GM20431 (cell line): Measurements from ENCODE around the gene CCNL2.
"Not testable (repeated sequence)": the region's sequence is repeated elsewhere in the genome, so short reads cannot be mapped to it uniquely, and the experiment has no call there.

Experiments used
- in situ Hi-C: fragments of 300-500 bp; cut with MseI, MboI; formaldehyde crosslinking; loops from one replicate; pipeline ENCODE4 v1.15.0; 2020; ENCODE audit warnings: low sequenced_read_pairs; ENCODE audit not compliant: unreplicated experiment

Gene CCNL2

DNA sequence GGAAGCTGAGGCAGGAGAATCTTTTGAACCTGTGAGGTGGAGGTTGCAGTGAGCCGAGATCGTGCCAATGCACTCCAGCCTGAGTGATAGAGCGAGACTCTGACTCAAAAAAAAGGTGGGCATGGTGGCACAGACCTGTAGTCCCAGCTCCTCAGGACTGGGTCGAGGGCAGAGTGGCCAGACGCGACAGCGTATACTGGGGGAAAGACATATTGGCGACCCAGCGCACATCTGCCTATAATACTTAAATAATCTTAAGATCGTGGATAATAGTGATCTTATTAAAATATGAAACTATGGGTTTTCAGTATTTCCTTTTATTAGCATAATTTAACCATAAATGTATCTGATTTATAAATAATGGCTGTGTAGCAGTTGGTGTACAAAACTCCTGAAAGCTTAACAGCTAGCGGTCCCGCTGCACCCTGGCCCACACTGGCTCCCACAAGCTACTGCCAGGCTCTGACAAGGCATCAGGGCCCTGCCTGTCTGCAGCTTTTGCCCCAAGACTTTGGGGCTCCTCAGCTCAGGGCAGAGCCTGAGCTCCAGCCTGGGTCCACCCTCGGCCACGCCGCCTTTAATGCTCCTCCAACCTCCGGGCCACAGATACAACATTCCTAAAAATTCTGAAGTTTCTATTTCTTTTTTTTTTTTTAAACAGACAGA lies 21.5 kb downstream of the CCNL2 start:
- in situ Hi-C loops, result no loop called here

GRCh38 chr1:1376551-1377226 lies 22.4 kb downstream of the CCNL2 start:
- in situ Hi-C loops, result no loop called here

DNA sequence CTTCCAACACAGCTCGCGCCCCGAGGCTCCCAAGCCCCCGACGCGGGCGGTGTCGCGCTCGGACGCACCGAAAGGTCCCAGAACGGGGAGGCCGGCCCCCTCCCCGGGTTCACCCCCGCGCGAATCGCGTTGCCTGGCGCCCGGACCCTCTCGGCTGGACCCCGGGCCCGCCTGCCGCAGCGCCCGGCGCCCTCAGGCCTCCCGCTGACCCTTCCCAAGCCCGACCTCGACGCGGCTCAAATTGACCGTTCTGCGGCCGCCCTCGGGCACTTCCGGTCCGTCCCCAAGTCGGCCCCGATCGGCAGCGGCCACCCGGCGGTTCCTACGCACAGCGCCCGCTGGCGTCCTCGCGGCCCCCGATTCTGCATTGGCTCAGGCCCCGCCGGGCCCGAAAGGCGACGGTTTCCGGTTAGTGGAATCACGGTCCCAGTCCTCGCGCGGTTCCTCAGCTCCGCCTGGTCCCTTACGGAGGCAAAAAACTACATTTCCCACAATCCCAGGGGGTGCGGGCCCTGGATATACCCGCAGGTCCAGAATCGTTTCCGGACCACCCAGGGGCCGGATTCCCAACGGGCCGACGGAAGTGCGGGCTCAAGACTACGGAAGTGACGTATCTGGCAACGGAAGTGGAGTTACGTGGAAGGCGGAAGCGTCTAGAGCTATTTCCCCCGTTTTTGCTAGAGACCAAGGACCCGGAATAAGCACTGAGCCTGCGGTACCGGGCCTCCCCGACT lies 24.0 kb downstream of the CCNL2 start, which contains the start of gene AURKAIP1:
Gene AURKAIP1 (minus strand): TSS at position 279 of the 734 bp plus-strand sequence. CDS start 451 bp downstream, outside the sequence.
- in situ Hi-C loops, result no loop called here

- in situ Hi-C loops, result no loop called here
Measured at GRCh38 chr1:1374589-1374928, 24.6 kb downstream of the CCNL2 start.

DNA sequence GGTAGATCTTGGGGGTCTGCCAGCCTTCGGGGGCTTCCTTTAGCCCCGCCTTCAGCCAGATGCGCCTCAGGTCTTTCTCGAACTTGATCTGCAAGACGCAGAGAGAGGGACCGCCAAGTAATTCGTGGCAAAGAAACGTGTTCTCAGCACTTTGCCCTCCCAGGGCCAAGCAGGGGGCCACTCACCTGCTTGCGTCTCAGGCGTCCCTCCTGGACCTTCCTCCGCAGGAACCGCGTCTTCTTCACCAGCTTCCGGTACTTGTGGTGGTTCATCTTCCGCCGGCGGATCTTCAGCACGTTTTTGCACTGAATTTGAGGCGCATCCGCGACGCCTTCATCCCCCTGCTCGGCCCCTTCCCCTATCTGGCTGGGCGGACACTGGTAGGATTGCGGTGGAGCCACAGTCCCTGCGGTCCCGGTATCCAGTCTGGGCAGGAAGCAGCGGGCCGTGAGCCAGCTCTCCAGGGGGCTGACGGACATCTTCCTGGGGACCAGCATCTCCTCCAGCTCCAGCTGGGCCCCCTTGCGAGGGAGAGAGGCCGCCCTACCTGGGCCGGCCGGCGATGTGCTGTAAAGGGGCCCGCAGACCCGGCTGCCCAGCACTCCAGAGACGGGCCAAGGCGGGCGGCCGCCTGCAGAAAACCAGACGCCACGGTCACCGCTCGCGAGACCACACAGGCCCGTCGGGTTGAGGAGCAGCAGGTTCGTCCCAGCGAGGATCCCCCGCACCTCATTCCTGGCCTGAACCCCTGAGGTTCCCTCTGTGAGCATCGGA lies 25.1 kb downstream of the CCNL2 start:
- in situ Hi-C loops, result no loop called here

DNA sequence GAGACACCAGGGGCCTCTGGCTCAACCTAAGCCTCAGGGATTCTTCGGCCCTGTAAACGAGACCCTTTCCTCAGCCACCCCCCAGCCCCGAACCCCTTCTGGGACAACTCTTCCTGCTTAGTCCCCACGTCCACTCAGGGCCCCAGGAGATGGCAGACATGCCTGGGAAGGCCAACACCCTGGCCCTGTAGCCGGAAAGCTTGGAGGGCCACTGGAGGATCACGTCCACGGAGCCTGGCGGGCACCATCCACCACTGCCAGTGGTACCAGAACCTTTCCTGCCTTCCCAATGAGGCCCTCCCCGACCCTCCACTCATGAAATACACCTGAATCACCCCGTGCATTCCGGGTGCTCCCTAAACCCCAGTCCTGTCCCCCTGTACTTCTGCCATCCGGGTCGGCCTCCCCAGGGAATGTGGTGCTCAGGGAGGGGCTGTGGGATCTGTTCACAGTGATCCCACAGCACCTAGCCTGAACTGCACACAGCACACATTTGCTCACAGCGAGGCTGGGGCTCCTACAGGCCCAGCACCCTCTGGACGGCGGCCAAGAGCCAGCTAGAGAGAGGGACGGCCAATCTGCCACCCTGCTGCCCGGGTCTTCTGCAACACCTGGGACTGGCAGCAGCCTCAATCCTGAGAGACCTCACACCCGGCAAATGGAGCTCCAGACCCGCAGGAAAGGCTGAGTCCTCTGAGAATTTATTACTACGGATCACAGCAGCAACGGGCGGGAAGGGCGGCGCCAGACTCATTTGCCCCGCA lies 25.9 kb downstream of the CCNL2 start:
- in situ Hi-C loops, result no loop called here

DNA sequence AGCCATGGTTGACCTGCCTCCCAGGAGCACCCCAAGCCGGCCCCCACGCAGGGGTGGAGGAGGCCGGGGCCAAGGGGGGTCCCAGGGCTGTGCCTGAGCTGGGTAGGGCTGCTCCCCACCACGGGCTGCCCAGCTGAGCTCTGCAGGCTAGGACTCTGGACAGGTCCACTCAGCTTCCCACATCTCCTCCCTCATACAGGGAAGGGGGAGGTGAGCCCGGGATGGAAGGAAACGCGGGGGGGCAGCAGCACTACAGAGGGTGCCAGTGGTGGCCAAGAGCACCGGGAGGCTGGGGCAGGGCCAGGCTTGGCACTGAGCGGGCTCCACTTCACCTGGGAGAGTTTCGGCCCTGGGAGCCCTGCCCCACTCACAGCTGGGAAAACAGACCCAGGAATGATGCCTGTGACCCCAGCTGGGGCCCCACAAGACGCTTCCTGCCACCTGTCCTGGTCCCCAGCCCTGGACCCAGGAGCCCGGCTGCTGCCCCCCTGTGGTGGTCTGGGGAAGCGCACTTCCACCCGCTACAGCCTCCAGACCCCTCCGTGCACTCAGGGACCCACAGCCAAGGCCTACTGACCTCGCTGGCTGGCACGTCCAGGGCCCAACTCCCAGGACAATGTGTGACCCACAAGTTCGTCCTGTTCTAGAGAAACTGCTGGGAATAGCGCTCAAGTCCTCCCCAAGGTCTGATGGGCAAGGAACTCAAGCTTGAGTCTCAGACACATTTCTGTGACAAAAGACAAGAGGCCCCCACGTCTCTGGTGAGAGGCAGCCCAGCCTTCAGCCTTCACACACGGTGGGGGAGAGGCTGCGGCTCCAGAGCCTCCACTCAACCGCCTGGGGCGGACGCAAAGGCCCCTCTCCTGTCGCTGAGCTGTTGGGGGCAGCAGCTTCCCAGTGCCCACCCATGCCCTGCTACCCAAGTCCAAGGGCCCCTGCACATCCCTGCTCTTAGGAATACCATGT lies 27.1 kb downstream of the CCNL2 start:
- in situ Hi-C loops, result no loop called here

DNA sequence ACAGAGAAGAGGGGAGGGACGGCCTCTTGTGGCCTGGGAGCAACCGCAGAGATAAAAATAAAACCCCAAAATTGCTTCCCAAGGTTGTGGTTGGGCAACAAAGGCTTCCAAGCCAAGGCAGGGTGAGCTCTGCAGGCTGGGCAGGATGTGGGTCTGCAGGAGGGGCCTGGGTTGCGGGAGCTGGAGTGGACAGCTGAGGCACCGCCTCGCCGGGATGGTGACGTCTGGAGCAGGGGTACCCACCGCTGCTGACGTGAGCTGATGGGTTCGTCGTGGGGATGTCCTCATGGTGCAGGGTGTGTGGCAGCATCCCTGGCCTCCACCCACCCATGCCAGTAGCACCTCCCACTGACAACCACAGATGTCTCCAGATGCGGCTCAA lies 27.8 kb downstream of the CCNL2 start:
- in situ Hi-C loops, result no loop called here

DNA sequence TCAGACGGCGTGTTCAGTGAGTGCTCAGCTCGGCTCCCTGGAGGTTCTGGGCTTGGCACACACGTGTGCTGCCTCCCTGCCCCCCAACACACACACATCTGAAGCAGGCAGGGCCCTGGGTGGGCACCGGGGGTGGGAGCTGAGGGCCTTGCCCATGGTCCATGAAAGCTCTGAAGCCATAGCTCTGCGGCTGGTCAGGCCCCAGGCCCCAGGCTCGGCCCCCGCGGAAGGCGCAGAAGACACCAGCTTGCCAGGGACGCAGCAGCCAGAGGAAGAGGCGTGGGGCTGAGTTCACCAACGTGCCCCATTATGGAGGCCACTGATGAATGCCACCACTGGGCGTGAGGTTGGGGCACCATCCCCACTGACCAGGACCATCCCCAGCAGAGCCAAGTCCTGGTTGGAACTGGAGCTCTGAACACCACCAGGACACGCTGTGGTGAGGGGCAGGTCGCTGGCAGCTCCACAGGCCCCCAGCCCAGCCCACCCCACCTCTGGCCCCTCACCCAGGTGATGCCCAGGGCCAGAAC lies 28.3 kb downstream of the CCNL2 start:
- in situ Hi-C loops, result no loop called here

DNA sequence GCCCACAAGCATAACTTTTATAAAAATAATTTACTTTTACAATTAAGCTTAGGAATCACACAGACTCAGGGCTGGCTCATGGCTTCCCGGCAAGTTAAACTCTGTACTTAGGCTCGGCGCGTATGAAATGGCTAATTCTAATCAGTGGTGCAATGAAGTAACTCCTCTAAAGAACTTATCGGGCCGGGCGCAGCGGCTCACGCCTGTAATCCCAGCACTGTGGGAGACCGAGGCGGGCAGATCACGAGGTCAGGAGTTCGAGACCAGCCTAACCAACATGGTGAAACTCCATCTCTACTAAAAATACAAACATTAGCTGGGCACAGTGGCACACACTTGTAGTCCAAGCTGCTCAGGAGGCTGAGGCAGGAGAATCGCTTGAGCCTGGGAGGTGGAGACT lies 29.0 kb downstream of the CCNL2 start:
- in situ Hi-C loops, result not testable (repeated sequence)

- in situ Hi-C loops, result no loop called here
Measured at GRCh38 chr1:1367315-1367714, 31.8 kb downstream of the CCNL2 start.

- in situ Hi-C loops, result no loop called here
Measured at GRCh38 chr1:1366699-1367066, 32.5 kb downstream of the CCNL2 start.

DNA sequence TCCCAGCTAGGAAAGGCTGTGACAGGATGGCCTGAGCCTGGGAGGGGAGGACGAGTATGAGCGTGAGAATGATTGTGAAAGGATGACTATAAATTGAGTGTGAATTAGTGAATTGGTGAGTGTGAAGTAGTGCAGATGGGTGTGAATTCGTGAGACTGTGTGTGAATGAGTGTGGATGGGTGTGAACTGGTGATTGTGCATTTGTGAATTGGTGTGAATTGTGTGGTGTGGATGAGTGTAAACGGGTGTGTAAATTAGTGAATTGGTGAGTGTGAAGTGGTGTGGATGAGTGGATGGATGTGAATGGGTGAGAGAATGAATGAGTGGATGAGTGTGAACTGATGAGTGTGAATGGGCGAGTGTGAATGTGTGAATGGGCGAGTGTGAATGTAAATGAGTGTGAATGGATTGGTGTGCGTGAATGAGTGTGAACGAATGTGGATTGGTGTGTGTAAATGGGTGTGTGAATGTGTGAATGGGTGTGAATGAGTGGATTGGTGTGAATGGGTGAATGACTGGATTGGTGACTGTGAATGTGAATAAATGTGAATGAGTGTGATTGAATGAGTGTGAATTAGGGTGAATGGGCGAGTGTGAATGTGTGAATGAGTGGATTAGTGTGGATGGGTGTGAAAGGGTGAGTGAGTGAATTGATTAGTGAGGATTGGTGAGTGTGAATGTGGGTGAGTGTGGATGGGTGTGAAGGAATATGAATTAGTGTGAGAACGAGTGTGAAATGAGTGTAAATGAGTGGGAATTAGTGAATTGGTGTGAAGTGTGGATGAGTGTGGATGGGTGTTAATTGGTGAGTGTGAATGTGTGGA lies 33.0 kb downstream of the CCNL2 start:
- in situ Hi-C loops, result no loop called here

DNA sequence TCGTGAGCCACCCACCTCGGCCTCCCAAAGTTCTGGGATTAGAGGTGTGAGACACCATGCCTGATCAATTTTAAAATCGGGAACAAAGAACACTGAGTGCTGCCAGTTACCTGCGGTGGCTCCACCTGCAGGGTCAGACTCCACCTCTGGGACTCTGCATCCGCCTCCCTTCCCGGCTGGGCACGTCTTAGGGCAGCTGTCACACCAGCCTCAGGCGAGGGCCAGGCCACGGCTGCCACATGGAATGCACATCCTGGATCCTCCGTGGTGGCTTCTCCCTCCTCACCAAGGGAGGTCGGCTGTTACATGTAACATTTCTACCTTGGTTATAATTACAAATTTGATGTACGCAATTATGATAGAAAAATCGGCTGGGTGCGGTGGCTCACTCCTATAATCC lies 34.9 kb downstream of the CCNL2 start:
- in situ Hi-C loops, result no loop called here

DNA sequence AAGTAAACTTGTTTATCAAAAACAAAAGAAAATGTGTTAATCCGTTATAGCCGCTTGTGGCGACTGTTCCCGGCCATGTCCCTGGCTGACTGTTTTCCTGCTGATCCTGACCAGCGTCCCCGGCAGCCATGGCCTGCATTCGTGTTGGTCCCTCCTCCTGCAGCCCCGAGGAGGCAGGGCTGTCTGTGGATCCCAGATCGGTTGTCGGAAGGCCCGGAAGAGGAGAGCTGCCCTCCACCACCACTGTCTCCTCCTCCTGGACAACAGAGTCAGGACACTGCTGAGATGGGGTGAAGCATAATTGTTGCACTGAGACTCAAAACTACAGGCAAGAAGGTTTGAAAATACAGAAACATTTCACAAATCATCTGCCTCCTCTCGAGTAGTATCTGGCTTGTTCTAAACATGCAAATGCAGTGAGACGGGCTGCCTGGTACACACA lies 37.1 kb downstream of the CCNL2 start:
- in situ Hi-C loops, result no loop called here

DNA sequence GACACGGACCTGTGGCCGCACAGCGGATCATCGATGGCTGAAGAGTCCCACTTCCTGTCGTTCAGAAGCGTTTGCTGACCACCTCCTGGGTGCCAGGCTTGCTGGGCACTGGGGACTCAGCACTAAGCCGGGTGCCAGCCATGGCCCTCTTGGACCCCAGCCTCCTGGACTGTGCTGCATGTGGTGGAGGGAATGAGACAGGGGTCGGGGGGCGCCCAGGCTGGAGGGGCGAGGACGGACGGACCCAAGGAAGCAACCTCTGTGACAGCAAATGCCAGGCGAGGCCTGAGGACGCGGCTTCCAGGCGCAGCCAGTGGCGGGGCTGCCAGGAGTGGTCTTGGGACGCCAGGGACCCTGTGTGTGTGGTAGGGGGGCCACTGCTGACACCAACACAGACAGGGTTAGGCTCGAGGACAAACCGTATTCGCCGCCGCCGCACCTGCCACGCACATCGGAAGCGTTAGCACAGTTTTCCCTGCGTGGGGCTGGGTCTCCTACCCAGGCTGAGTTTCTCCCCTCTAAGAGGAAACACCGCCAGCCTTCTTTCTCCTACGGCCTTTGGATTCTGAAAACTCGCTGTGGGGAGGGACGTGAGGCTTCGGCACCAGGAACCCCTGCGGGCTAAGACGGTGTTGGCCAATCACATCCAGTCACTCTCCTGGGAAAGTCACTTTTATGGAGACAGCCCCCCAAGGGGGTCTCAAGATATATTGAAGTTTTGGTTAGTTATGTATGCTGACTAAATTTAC lies 37.7 kb downstream of the CCNL2 start:
- in situ Hi-C loops, result no loop called here
